Activated naive CD4-positive, alpha-beta T cell treated with anti-CD3 and anti-CD28 coated beads for 36 hours (primary cell): ENCODE results near the gene CABP4. TPM values are rescaled to one million over a fixed set of nuclear protein-coding genes. Genes with fewer than 3 reads are reported as not detected.

Experiments used
- CTCF ChIA-PET: fragments of 350-600 bp; sonication (Branson Sonifier 250); formaldehyde crosslinking; loops from one replicate; lab custom pipeline; 2021; ENCODE audit warnings: antibody characterized with exemption; lab: Charles Lee
- DNase-seq: peaks from one replicate; pipeline ENCODE4 v3.0.0-alpha.2; 2020
- H3K27ac Mint-ChIP-seq: one replicate; pipeline ENCODE4 v1.8.0; 2021; ENCODE audit warnings: mild to moderate bottlenecking, mixed read lengths
- H3K27me3 Mint-ChIP-seq: one replicate; pipeline ENCODE4 v1.8.0; 2021; ENCODE audit warnings: low read depth, mixed read lengths
- H3K36me3 Mint-ChIP-seq: one replicate; pipeline ENCODE4 v1.8.0; 2021; ENCODE audit warnings: low read depth, mixed read lengths
- H3K4me1 Mint-ChIP-seq: one replicate; pipeline ENCODE4 v1.8.0; 2021; ENCODE audit warnings: low read depth, mixed read lengths
- H3K4me3 Mint-ChIP-seq: one replicate; pipeline ENCODE4 v1.8.0; 2021; ENCODE audit warnings: mild to moderate bottlenecking, moderate library complexity, mixed read lengths
- H3K9me3 Mint-ChIP-seq: one replicate; pipeline ENCODE4 v1.8.0; 2021; ENCODE audit warnings: mixed read lengths
- intact Hi-C: fragments of 100-400 bp; cut with micrococcal nuclease; formaldehyde crosslinking; loops from one replicate; pipeline ENCODE4 v1.15.1; 2023
- total RNA-seq, 2 experiments: library from RNA; stranded (reverse); gene quantifications; one replicate each; pipeline ENCODE4 v1.2.3, GENCODE V29; 2021

The CABP4 gene
- total RNA-seq, 2 experiments from 2014 or later, result 1.4 to 2.3 TPM

DNA sequence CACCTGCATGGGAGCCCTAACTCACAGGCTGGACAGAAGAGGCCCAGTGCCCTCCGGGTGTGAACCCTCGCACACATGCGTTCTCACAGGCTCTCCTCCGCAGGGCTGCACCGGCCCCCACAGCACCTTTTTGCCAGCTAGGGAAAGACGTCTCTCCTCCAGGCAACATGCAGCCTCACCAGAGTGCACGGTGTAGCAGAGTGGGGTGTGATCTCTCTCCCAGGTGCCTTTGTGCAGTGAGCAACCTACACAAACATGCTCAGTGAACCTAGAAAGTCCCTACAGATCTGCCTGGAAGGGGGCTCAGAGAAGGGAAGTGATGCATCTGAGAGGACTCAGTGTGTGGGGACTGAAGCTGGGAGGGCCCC lies 43.4 kb upstream of the CABP4 start:
- peaks cover 13% of the 10 kb centered on the region for H3K36me3 Mint-ChIP-seq
- intact Hi-C loops, result no loop called here
- CTCF ChIA-PET, result interaction anchor here (1.7 kb wide), 1 partner anchor 28 kb away, joined by 5 read pairs; no protein-coding TSS in a partner anchor
- no peak overlapping the region for H3K4me3 Mint-ChIP-seq
- peak; percentile 70 for DNase-seq
- H3K27me3 Mint-ChIP-seq, result no peaks in the 10 kb centered on the region
- H3K9me3 Mint-ChIP-seq, result no peaks in the 10 kb centered on the region
- H3K27ac Mint-ChIP-seq, result peak overlapping the region; percentile 96
- H3K4me1 Mint-ChIP-seq, result peaks cover 78% of the 10 kb centered on the region

DNA sequence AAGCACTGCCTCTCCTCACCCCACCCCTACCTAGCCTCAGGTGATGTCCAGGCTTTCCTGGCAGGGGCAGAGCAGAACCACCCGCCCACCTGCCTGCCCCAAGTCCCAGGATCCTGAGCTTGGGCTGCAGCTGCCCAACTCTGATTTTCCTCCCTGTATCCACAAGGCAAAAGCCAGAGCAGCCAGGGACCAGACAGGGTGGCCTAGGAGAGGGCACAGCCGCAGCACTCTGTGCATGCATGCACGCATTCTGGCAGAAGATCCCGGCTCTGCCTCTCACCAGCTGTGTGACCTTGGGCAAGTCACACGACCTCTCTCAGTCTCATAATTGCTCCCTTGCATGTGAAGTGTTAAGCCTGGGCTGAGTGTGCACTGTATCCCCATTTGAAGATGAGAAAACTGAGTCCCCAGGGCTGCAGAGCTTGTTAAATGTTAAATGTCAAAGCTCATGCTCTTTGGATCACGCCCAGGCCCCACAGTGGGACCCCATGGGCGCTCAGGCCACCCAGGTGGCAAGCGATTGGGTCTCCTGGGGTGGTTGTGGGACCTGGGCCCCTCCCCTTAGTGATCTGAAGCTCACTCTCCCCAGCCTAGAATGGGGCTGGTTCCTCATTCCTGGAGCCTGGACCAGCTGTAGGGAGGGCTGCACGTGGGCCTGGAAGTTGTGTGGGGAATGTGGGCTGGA lies 42.5 kb upstream of the CABP4 start:
- Mint-ChIP-seq H3K27ac (peak overlapping the region; percentile 96), H3K27me3 (no peaks in the 10 kb centered on the region), H3K9me3 (no peaks in the 10 kb centered on the region), H3K4me1 (peaks cover 75% of the 10 kb centered on the region), H3K4me3 (no peak overlapping the region), H3K36me3 (peaks cover 8% of the 10 kb centered on the region)
- CTCF ChIA-PET, result interaction anchor here (1.4 to 1.9 kb wide), 3 partner anchors 8 to 27 kb away, joined by 4 to 10 read pairs (median 5); partner anchors contain the start of genes PPP1CA and TBC1D10C
- DNase-seq, result no peak
- intact Hi-C loops, result no loop called here

DNA sequence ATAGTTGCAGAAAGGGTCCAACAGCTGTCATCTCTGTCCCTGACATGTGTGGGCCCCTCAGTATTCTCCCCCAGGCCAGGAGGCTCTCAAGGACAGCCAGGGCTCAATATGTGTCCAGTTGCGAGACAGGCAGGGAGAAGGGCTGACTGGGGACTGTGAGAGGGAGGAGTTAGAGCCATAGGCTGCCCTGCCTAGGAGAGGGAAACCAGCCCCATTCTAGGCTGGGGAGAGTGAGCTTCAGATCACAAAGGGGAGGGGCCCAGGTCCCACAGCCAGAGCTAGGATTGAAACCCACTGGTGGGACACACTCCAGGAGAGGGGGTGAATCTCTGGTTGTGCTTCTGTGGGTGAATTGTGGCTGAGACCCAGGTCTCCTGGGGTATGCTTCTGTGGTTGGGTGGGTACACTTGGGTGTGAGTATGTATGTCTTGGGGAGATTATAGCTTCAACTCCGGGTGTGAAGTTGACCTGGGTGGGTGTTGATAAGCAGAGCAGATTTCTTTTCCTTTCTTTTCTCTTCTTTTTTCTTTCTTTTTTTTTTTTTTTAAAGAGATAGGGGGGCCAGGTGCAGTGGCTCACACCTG lies 41.8 kb upstream of the CABP4 start:
- H3K27ac Mint-ChIP-seq, result peak overlapping the region; percentile 11
- CTCF ChIA-PET, result interaction anchor here (0.9 to 1.9 kb wide), 5 partner anchors 9 to 93 kb away, joined by 3 to 10 read pairs (median 5); partner anchors contain the start of genes PPP1CA, TBC1D10C and TMEM134
- no peaks in the 10 kb centered on the region for H3K27me3 Mint-ChIP-seq
- H3K9me3 Mint-ChIP-seq, result no peaks in the 10 kb centered on the region
- H3K4me3 Mint-ChIP-seq, result no peak overlapping the region
- intact Hi-C loops, result no loop called here
- H3K36me3 Mint-ChIP-seq, result peaks cover 7% of the 10 kb centered on the region
- peaks cover 75% of the 10 kb centered on the region for H3K4me1 Mint-ChIP-seq
- no peak for DNase-seq

DNA sequence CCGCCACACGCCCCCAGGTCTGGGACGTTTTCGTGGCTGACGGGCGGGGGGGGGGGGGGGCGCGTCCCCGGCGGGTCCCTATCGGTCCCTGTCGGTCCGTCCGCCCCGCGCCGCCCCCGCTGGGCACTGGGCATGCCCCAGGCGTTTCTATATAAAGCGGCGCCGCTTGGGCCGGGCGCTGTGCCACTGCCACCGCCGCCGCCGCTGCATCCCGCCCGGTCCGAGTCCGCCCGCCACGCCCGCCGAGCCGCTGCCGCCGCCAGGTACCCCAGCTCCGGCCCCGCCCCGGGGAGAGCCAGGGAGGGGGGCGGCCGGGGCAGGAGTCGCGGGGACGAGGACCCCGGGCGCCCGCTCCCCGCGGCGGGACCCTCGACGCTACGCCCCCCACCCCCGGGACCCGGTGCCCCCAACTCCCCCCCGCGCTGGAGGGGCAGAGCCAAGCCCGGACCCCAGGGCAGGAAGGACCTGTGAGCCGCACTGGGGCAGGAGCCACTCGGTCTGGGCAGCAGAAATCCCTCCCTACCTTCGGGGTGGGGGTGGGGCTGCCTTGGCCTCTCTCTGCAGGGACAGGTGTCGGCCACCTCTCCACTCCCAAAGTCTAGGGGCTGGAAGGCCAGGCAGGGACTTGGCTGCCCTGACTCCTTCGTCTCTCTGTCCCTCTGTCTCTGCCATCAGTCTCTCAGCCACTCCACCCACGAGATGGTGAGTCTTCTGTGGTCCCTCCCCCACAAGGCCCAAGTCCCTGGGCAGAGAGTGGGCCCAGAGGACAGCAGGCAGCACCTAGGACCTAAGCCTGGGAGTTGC lies 39.5 kb upstream of the CABP4 start, which contains the start of gene CARNS1:
TSS of gene CARNS1 (plus strand) at position 178 of the 804 bp plus-strand sequence. CDS start at position 700, 522 bp downstream.
- no peak for DNase-seq
- CTCF ChIA-PET, result interaction anchor here (0.5 kb wide), 1 partner anchor 59 kb away, joined by 4 read pairs; no protein-coding TSS in a partner anchor
- Mint-ChIP-seq H3K4me1 (peaks cover 71% of the 10 kb centered on the region), H3K27ac (peak within 1 kb of the TSS; percentile 61), H3K27me3 (no peaks in the 10 kb centered on the region), H3K9me3 (no peaks in the 10 kb centered on the region), H3K4me3 (peak within 1 kb of the TSS; percentile 72), H3K36me3 (no peaks in the 10 kb centered on the region)
- intact Hi-C loops, result no loop called here

DNA sequence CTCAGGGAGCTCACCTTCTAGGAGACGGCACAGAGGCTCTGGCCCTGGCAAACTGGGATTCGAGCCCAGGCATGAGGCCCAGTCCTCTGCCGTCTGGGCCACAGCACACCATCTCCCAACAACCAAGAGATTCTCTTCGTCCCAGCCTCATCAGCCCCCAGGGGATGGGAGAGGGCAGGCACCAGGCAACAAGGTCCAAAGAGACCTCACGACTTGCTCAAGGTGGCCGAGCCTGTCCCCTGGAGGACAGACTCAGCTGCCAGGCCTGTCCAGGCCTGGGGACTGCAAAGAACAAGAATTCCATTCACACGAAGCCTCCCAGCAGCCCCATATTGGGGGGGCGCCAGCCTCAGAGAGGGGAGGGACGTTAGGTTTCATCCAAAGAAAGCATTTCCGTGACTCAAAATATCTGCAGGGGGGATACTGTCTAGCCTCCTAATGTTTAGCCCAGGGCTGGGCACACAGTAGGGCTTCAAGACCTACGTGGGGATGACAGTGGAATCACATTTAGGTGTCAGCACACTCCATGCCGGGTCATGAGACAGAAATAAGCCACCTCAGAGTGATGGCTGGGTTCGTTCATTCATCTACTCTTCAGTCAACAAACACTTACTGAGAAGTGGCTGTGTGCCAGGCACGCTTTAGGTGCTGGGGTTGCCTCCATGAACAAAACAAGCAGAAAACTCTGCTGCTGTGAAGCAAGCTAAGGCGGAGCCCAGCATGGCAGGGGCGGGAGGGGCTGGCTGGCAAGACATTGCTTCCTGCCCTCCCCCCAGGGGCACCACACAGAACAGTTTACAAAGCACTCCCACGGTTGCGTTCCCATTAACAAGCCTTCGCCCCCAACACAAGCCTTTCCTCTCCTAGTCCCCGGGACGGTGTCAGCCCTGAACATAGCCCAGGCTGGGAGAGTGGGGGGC lies 38.5 kb upstream of the CABP4 start:
- Mint-ChIP-seq H3K9me3 (no peaks in the 10 kb centered on the region), H3K4me1 (peaks cover 65% of the 10 kb centered on the region)

DNA sequence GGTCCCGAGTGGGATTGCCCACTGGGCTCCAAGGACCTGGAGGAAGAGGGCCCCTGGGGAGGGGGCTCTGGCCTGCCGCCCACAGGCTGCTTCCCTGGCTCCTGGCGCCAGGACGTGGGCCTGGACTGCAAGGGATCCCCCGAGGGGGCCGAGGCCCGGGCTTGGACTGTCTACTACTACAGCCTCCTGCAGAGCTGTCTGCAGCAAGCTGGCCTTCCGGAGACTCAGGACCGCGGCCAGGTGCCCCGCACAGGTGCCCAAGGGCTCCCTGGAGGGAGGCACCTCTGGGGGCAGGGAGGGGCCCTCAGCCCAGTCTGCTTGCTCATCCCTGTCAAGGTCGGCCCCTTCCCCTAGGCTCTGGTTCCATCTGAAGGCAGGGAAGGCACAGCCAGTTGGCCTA lies 37.7 kb upstream of the CABP4 start:
- no peak overlapping the region for H3K4me3 Mint-ChIP-seq
- H3K27me3 Mint-ChIP-seq, result no peaks in the 10 kb centered on the region
- H3K36me3 Mint-ChIP-seq, result no peaks in the 10 kb centered on the region
- intact Hi-C loops, result loop anchor here (1.0 kb wide), 1 partner anchor 8 kb away; no protein-coding TSS in a partner anchor
- CTCF ChIA-PET, result interaction anchor here (4.7 kb wide), 1 partner anchor 14 kb away, joined by 28 read pairs; the partner anchor contains the start of genes PPP1CA and TBC1D10C
- no peaks in the 10 kb centered on the region for H3K9me3 Mint-ChIP-seq
- peaks cover 58% of the 10 kb centered on the region for H3K4me1 Mint-ChIP-seq
- DNase-seq, result no peak
- no peak overlapping the region for H3K27ac Mint-ChIP-seq

More for the DNA sequence above, 38.5 kb upstream of the CABP4 start:
- Mint-ChIP-seq H3K4me3 (peak overlapping the region; percentile 52), H3K27me3 (no peaks in the 10 kb centered on the region), H3K27ac (peak overlapping the region; percentile 68), H3K36me3 (no peaks in the 10 kb centered on the region)
- intact Hi-C loops, result loop anchor here (1.0 kb wide), 1 partner anchor 7 kb away; no protein-coding TSS in a partner anchor
- peak; percentile 76 for DNase-seq
- CTCF ChIA-PET, result interaction anchor here (4.7 kb wide), 1 partner anchor 14 kb away, joined by 28 read pairs; the partner anchor contains the start of genes PPP1CA and TBC1D10C

DNA sequence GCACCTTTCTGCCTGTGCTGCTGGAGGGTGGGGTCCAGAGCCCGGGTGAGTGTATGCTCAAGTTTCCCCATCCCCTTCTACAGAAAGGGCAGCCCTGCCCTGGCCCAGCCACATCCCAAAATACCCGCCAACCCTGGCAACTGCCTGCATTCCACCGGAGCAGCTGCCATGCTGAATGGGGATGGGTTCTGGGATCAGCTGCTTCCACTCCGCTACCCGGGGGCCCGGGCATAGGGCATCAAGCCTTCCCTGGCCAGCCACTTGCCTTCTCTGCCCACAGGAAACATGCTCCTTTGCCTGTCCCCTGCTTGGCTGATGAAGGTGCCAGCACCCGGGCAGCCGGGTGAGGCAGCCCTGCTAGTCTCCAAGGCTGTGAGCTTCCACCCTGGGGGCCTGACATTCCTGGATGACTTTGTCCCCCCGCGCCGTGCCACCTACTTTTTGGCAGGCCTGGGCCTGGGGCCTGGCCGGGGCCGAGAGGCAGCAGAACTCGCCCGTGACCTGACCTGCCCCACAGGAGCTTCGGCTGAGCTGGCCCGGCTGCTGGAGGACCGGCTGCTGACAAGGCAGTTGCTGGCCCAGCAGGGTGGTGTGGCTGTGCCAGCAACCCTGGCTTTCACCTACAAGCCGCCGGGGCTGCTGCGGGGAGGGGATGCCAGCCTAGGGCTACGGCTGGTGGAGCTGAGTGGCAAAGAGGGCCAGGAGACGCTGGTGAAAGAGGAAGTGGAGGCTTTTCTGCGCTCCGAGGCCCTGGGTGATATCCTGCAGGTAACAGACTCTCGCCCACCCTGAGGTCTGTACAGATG lies 36.5 kb upstream of the CABP4 start:
- Mint-ChIP-seq H3K27me3 (no peaks in the 10 kb centered on the region), H3K9me3 (no peaks in the 10 kb centered on the region), H3K36me3 (no peaks in the 10 kb centered on the region), H3K4me3 (peak overlapping the region; percentile 53), H3K27ac (peak overlapping the region; percentile 46), H3K4me1 (peaks cover 51% of the 10 kb centered on the region)
- intact Hi-C loops, result no loop called here
- CTCF ChIA-PET, result interaction anchor here (0.9 to 4.7 kb wide), 3 partner anchors 16 to 73 kb away, joined by 3 to 28 read pairs (median 3); partner anchors contain the start of genes PPP1CA, PTPRCAP and TBC1D10C
- no peak for DNase-seq

DNA sequence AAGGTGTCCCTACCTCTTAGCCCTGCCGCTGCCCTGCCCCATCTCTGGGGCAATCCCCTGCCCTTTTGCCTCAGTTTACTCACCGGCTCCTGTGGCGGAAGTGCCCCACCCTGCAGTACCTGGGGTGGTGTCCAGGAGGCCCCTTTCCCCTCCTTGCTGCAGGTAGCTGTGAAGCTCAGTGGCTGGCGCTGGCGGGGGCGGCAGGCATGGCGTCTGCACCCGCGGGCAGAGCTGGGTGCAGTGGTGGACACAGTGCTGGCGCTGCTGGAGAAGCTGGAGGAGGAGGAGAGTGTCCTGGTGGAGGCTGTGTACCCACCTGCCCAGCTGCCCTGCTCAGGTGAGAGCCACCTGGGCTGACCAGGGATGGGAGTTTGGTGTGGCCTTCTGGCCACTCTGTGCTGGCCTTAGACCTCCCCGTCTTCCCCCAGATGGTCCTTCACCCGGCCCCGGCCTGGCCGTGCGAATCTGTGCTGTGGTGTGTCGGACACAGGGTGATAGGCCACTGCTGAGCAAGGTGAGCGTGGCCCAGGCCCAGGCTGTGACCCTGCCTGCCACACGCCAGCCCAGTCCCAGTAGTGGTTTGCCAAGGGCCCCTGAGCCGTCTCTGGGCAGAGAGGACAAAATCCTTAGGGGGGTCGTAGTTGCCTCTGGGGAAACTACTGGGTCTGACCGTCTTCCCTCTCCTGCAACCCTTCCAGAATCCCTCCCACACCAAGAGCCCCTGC lies 35.7 kb upstream of the CABP4 start:
- CTCF ChIA-PET, result interaction anchor here (0.9 to 4.7 kb wide), 5 partner anchors 10 to 68 kb away, joined by 3 to 28 read pairs (median 3); partner anchors contain the start of genes PPP1CA, PTPRCAP and TBC1D10C
- H3K27ac Mint-ChIP-seq, result peak overlapping the region; percentile 68
- intact Hi-C loops, result loop anchor here (2.0 kb wide), 1 partner anchor 19 kb away; no protein-coding TSS in a partner anchor
- no peaks in the 10 kb centered on the region for H3K36me3 Mint-ChIP-seq
- peak overlapping the region; percentile 77 for H3K4me3 Mint-ChIP-seq
- no peaks in the 10 kb centered on the region for H3K27me3 Mint-ChIP-seq
- peaks cover 51% of the 10 kb centered on the region for H3K4me1 Mint-ChIP-seq
- DNase-seq, result no peak
- H3K9me3 Mint-ChIP-seq, result no peaks in the 10 kb centered on the region

DNA sequence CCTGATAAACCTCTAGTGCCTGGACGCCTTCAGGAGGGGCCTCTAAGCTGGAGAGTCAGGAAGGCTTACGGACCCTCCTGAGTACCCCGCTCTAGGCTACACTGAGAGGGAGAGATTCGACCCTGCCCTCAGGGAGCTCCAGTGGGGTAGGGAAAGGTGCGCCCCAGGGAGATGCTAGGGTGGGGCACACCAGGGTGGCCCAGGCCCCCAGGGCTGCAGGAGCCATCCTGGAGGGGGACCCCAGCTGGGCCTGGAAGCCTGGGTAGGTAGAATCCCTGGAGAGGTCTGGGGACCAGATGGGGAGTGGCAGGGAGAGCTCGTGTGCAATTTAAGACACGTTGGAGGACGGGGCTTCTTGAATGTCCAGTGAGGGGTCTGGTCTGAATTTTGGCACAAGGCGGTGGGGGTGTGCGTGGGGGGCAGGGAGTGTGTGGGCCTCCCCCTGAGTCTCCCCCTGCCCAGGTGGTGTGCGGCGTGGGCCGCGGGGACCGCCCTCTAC lies 35.0 kb upstream of the CABP4 start:
- CTCF ChIA-PET, result interaction anchor here (0.9 to 4.7 kb wide), 4 partner anchors 11 to 69 kb away, joined by 3 to 28 read pairs (median 4); partner anchors contain the start of genes PPP1CA and TBC1D10C
- no peak for DNase-seq
- no peaks in the 10 kb centered on the region for H3K36me3 Mint-ChIP-seq

More for the DNA sequence above, 35.0 kb upstream of the CABP4 start:
- peak overlapping the region; percentile 77 for H3K4me3 Mint-ChIP-seq
- H3K27ac Mint-ChIP-seq, result peak overlapping the region; percentile 76
- no peaks in the 10 kb centered on the region for H3K9me3 Mint-ChIP-seq
- no peaks in the 10 kb centered on the region for H3K27me3 Mint-ChIP-seq
- intact Hi-C loops, result loop anchor here (2.0 kb wide), 1 partner anchor 19 kb away; no protein-coding TSS in a partner anchor
- peaks cover 47% of the 10 kb centered on the region for H3K4me1 Mint-ChIP-seq
